ENCODE results near the gene CACNA2D3. TPM values are rescaled to one million over a fixed set of nuclear protein-coding genes. Genes with fewer than 3 reads are reported as not detected.

Gene CACNA2D3
- polyA plus RNA-seq, 3 donors: 8.3 to 21.5 (median 10.4) TPM

GRCh38 chr3:54599716-54600115 lies 477.4 kb downstream of the CACNA2D3 start:
- Histone ChIP-seq H2AFZ (ENCODE audit: insufficient read depth, low read depth, low read length, poor library complexity, severe bottlenecking) (no peak overlapping the region), H3K4me2 (replicated peaks; ENCODE audit: extremely low read depth, low read length, poor library complexity, severe bottlenecking) (no peak overlapping the region), H3K79me2 (ENCODE audit: insufficient read depth, low read length) (no peaks in the 10 kb centered on the region), H3K9ac (ENCODE audit: insufficient read depth, low read length, poor library complexity, severe bottlenecking) (no peak overlapping the region), H3K4me1 (ENCODE audit: control insufficient read depth in 1 of 2, insufficient read depth in 2 of 2, low read length in 2 of 2) (no peaks in the 10 kb centered on the region), H3K9me3 (replicated peaks in 1 of 2; ENCODE audit: control insufficient read depth in 1 of 2, insufficient read depth in 1 of 2, low read length in 2 of 2) (no peaks in the 10 kb centered on the region), H3K27me3 (ENCODE audit: control insufficient read depth in 2 of 2, insufficient read depth in 2 of 2, low read length in 2 of 2) (no peaks in the 10 kb centered on the region), H3K36me3 (replicated peaks in 1 of 2; ENCODE audit: control insufficient read depth in 1 of 2, insufficient read depth in 2 of 2, low read length in 2 of 2) (no peaks in the 10 kb centered on the region), H3K4me3 (replicated peaks in 1 of 3; ENCODE audit: low read depth in 2 of 3, low read length in 3 of 3) (no peak overlapping the region), H3K27ac (ENCODE audit: low read depth in 1 of 2, low read length in 2 of 2) (no peak overlapping the region), H4K20me1 (ENCODE audit: insufficient read depth, low read length) (no peaks in the 10 kb centered on the region)
- no peak overlapping the region for H3K27ac Mint-ChIP-seq
- DNase-seq: no peak
- peaks cover 0 to 1% (median 0%) of the 10 kb centered on the region in 3 donors for H3K27me3 Mint-ChIP-seq (ENCODE audit: low read depth in 3 of 3)
- H3K9me3 Mint-ChIP-seq: peaks cover 0 to 7% (median 2%) of the 10 kb centered on the region in 7 donors
- no peak overlapping the region for H3K4me3 Mint-ChIP-seq
- WGBS (ENCODE audit: insufficient coverage): 86% methylated on average over 9 of the region's 9 CpGs
- H3K36me3 Mint-ChIP-seq: no peaks in the 10 kb centered on the region
- intact Hi-C loops (cut with micrococcal nuclease): no loop called here
- no peaks in the 10 kb centered on the region for H3K4me1 Mint-ChIP-seq
- no peak for TF ChIP-seq CTCF (IDR thresholded peaks at IDR 0.05)

- 81% methylated on average over 9 of the region's 12 CpGs for WGBS (ENCODE audit: insufficient coverage)
- TF ChIP-seq CTCF (IDR thresholded peaks at IDR 0.05): no peak
- H3K79me2 ChIP-seq (ENCODE audit: insufficient read depth, low read length): no peaks in the 10 kb centered on the region
- no peak overlapping the region for H2AFZ ChIP-seq (ENCODE audit: insufficient read depth, low read depth, low read length, poor library complexity, severe bottlenecking)
- no peak overlapping the region for H3K4me3 Mint-ChIP-seq
- no peaks in the 10 kb centered on the region for H3K4me1 ChIP-seq (ENCODE audit: control insufficient read depth in 1 of 2, insufficient read depth in 2 of 2, low read length in 2 of 2)
- H3K4me1 Mint-ChIP-seq: no peaks in the 10 kb centered on the region
- no peak overlapping the region for H3K4me3 ChIP-seq (replicated peaks in 1 of 3; ENCODE audit: low read depth in 2 of 3, low read length in 3 of 3)
- no peaks in the 10 kb centered on the region for H3K27me3 ChIP-seq (ENCODE audit: control insufficient read depth in 2 of 2, insufficient read depth in 2 of 2, low read length in 2 of 2)
- no peak overlapping the region for H3K4me2 ChIP-seq (replicated peaks; ENCODE audit: extremely low read depth, low read length, poor library complexity, severe bottlenecking)
- H3K9me3 Mint-ChIP-seq: peaks cover 0 to 7% (median 2%) of the 10 kb centered on the region in 7 donors
- no peak overlapping the region for H3K27ac Mint-ChIP-seq
- H3K9me3 ChIP-seq (replicated peaks in 1 of 2; ENCODE audit: control insufficient read depth in 1 of 2, insufficient read depth in 1 of 2, low read length in 2 of 2): no peaks in the 10 kb centered on the region
- intact Hi-C loops (cut with micrococcal nuclease): no loop called here
- no peaks in the 10 kb centered on the region for H3K36me3 ChIP-seq (replicated peaks in 1 of 2; ENCODE audit: control insufficient read depth in 1 of 2, insufficient read depth in 2 of 2, low read length in 2 of 2)
- no peak for DNase-seq
- peaks cover 0 to 1% (median 0%) of the 10 kb centered on the region in 3 donors for H3K27me3 Mint-ChIP-seq (ENCODE audit: low read depth in 3 of 3)
- H3K27ac ChIP-seq (ENCODE audit: low read depth in 1 of 2, low read length in 2 of 2): no peak overlapping the region
- H4K20me1 ChIP-seq (ENCODE audit: insufficient read depth, low read length): no peaks in the 10 kb centered on the region
- H3K9ac ChIP-seq (ENCODE audit: insufficient read depth, low read length, poor library complexity, severe bottlenecking): no peak overlapping the region
- no peaks in the 10 kb centered on the region for H3K36me3 Mint-ChIP-seq
These were observed 478.3 kb downstream of the CACNA2D3 start for GRCh38 chr3:54600441-54601204.

Measured in CD14-positive monocyte (primary cell).